Measurements from ENCODE around the gene ARSA.

Gene ARSA

GRCh38 chr22:50603511-50604255, 24.3 kb downstream of the ARSA start:
- DNase-seq: no peak

GRCh38 chr22:50602338-50602700, 25.6 kb downstream of the ARSA start:
- DNase-seq: no peak

- DNase-seq: no peak
Measured at GRCh38 chr22:50601669-50602337, 26.1 kb downstream of the ARSA start.

- no peak for DNase-seq
Measured at GRCh38 chr22:50600967-50601668, 26.8 kb downstream of the ARSA start.

- DNase-seq: no peak
Measured at GRCh38 chr22:50600538-50600937, 27.4 kb downstream of the ARSA start, which contains the start of gene MAPK8IP2. TSS of gene MAPK8IP2 (plus strand) at chr22:50600793. CDS start at chr22:50600819, 26 bp downstream.

GRCh38 chr22:50599816-50600455, 28.0 kb downstream of the ARSA start:
- peak in 3 of 4 experiments; percentile 13 to 63 (median 44) for DNase-seq

- no peak for DNase-seq
Measured at GRCh38 chr22:50597097-50597496, 30.9 kb downstream of the ARSA start.

- no peak for DNase-seq
Measured at GRCh38 chr22:50595189-50595588, 32.8 kb downstream of the ARSA start.

- no peak for DNase-seq
Measured at GRCh38 chr22:50587407-50587806, 40.5 kb downstream of the ARSA start.

GRCh38 chr22:50586416-50586815, 41.5 kb downstream of the ARSA start:
- DNase-seq: no peak

GRCh38 chr22:50585781-50586180, 42.2 kb downstream of the ARSA start:
- no peak for DNase-seq

GRCh38 chr22:50585238-50585637, 42.7 kb downstream of the ARSA start:
- no peak for DNase-seq

- DNase-seq: no peak
Measured at GRCh38 chr22:50584106-50585096, 43.6 kb downstream of the ARSA start.

- DNase-seq: no peak
Measured at GRCh38 chr22:50583294-50583861, 44.6 kb downstream of the ARSA start.

- DNase-seq: peak; percentile 91 to 99 (median 95)
Measured at GRCh38 chr22:50582493-50583293, 45.3 kb downstream of the ARSA start, which contains the start of gene CHKB. TSS of gene CHKB (minus strand) at chr22:50582849. CDS start at chr22:50582781, 68 bp downstream.

GRCh38 chr22:50581950-50582492, 45.9 kb downstream of the ARSA start:
- DNase-seq: peak in 1 of 4 experiments; percentile 30

- no peak for DNase-seq
Measured at GRCh38 chr22:50581031-50581949, 46.7 kb downstream of the ARSA start.

- DNase-seq: no peak
Measured at GRCh38 chr22:50579752-50580151, 48.2 kb downstream of the ARSA start.

GRCh38 chr22:50578776-50579310, 49.1 kb downstream of the ARSA start:
- no peak for DNase-seq

Data from activated naive CD4-positive, alpha-beta T cell (primary cell).